ENCODE measurements around the gene ZNF341. TPM values are rescaled to one million over a fixed set of nuclear protein-coding genes. Genes with fewer than 3 reads are reported as not detected.

ZNF341 gene
- total and polyA plus RNA-seq, 9 of the 15 experiments (the other 6 are each of a cell fraction or from before 2014, with no cell fraction given) = 0.08 to 2.6 (median 1.0) TPM

- no peak for TF ChIP-seq ZBTB11 (CRISPR knock-in tag; IDR thresholded peaks at IDR 0.05)
- no peak for TF ChIP-seq WHSC1 (IDR thresholded peaks at IDR 0.05; ENCODE audit: low read length)
- no peak for TF ChIP-seq TGIF2 (CRISPR knock-in tag; IDR thresholded peaks at IDR 0.05)
- TF ChIP-seq MYNN (IDR thresholded peaks at IDR 0.05) = no peak
- no peak for TF ChIP-seq MYNN (CRISPR knock-in tag; IDR thresholded peaks at IDR 0.05)
- no peak for TF ChIP-seq ZNF766 (CRISPR knock-in tag; conservative IDR thresholded peaks at IDR 0.05)
- TF ChIP-seq CBFA2T2 (conservative IDR thresholded peaks at IDR 0.05) = no peak
Observed at GRCh38 chr20:33781133-33781532, 49.3 kb downstream of the ZNF341 start (continued).

GRCh38 chr20:33781945-33782344 is 50.1 kb downstream of the ZNF341 start:
- no peak overlapping the region for H3K4me2 ChIP-seq (ENCODE audit: insufficient read depth, low read length)
- WGBS (ENCODE audit: insufficient coverage, low coverage, missing lambda C conversion rate) = 56% methylated on average over 1 of the region's 1 CpG
- DNase-seq (ENCODE audit: extremely low read depth in 1 of 4, low spot score in 3 of 4) (no peak), ATAC-seq (no peak), FAIRE-seq (no peak)
- peaks cover 4 to 6% of the 10 kb centered on the region in 2 experiments; a peak in 4 of 5 replicates for H3K4me1 ChIP-seq (replicated peaks in 1 of 2; ENCODE audit: control insufficient read depth in 2 of 2, insufficient read depth in 2 of 2, low read length in 2 of 2)
- intact Hi-C loops (cut with micrococcal nuclease) = no loop called here
- no peaks in the 10 kb centered on the region for H3K36me3 ChIP-seq (ENCODE audit: control insufficient read depth, insufficient read depth, low read length)
- 0 out of 2 replicates have a peak overlapping the region, but pooled peaks have one; percentile 23 for H2AFZ ChIP-seq (ENCODE audit: low read depth, low read length)
- H3K27me3 ChIP-seq (ENCODE audit: control insufficient read depth in 2 of 2, insufficient read depth in 2 of 2, low read length in 2 of 2) = no peaks in the 10 kb centered on the region
- no peaks in the 10 kb centered on the region for H4K20me1 ChIP-seq (replicated peaks; ENCODE audit: control insufficient read depth, insufficient read depth, low read length)
- BruUV-seq (replicated peaks) = no TSS peak
- no peak overlapping the region for H3K4me3 ChIP-seq
- in situ Hi-C loops (cut with MboI) = no loop called here
- peaks cover 3% of the 10 kb centered on the region for H3K9me1 ChIP-seq (ENCODE audit: control insufficient read depth, insufficient read depth, low read length)
- no peak overlapping the region for H3K9ac ChIP-seq (ENCODE audit: insufficient read depth in 1 of 2, low read depth in 2 of 2, low read length in 2 of 2)
- H3K9me3 ChIP-seq (replicated peaks; ENCODE audit: control insufficient read depth, insufficient read depth, low read depth, low read length) = no peaks in the 10 kb centered on the region
- POLR2A ChIA-PET = interaction anchor here (0.6 to 1.1 kb wide), 2 partner anchors 9 to 10 kb away, joined by 3 read pairs; no protein-coding TSS in a partner anchor
- H3K27ac ChIP-seq (ENCODE audit: extremely low read depth, low read depth, low read length) = no peak overlapping the region
- CTCF ChIA-PET (ENCODE audit: low intra/inter-chr PET ratio) = no interaction called here
- H3K79me2 ChIP-seq (ENCODE audit: control insufficient read depth, insufficient read depth, low read length) = no peaks in the 10 kb centered on the region
- TF ChIP-seq ZNF512 (tag; IDR thresholded peaks at IDR 0.05) (no peak), ZNF445 (CRISPR knock-in tag; IDR thresholded peaks at IDR 0.05; ENCODE audit: low read depth) (no peak), PRMT5 (CRISPR knock-in tag; IDR thresholded peaks at IDR 0.05) (no peak), NFE2 (IDR thresholded peaks at IDR 0.05; ENCODE audit: low read depth) (no peak), CBX8 (IDR thresholded peaks at IDR 0.05; ENCODE audit: borderline replicate concordance, extremely low read depth, low read depth, low read length, poor library complexity, severe bottlenecking) (no peak), MEIS2 (IDR thresholded peaks at IDR 0.05; ENCODE audit: partially characterized antibody) (no peak)
- TF ChIP-seq, protein P1, sequence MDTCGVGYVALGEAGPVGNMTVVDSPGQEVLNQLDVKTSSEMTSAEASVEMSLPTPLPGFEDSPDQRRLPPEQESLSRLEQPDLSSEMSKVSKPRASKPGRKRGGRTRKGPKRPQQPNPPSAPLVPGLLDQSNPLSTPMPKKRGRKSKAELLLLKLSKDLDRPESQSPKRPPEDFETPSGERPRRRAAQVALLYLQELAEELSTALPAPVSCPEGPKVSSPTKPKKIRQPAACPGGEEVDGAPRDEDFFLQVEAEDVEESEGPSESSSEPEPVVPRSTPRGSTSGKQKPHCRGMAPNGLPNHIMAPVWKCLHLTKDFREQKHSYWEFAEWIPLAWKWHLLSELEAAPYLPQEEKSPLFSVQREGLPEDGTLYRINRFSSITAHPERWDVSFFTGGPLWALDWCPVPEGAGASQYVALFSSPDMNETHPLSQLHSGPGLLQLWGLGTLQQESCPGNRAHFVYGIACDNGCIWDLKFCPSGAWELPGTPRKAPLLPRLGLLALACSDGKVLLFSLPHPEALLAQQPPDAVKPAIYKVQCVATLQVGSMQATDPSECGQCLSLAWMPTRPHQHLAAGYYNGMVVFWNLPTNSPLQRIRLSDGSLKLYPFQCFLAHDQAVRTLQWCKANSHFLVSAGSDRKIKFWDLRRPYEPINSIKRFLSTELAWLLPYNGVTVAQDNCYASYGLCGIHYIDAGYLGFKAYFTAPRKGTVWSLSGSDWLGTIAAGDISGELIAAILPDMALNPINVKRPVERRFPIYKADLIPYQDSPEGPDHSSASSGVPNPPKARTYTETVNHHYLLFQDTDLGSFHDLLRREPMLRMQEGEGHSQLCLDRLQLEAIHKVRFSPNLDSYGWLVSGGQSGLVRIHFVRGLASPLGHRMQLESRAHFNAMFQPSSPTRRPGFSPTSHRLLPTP (IDR thresholded peaks at IDR 0.05; ENCODE audit: borderline replicate concordance, extremely low read depth, insufficient read length) = no peak

Measured in K562 (cell line).